GM12874 (cell line): ENCODE results near the gene NLRP2B.

Source experiments
- CTCF ChIP-seq: IDR thresholded peaks from 2 replicates; pipeline ENCODE4 v1.5.1; 2011; ENCODE audit warnings: low read depth, mild to moderate bottlenecking, control low read depth, low read length, moderate library complexity; ENCODE audit not compliant: insufficient read depth

NLRP2B gene

GRCh38 chrX:57680160-57680559 lies at the start of gene NLRP2B:
Gene NLRP2B, minus strand, starts transcription at chrX:57680260.
- TF ChIP-seq CTCF, result no peak

- no peak for TF ChIP-seq CTCF
These were observed 1.3 kb upstream of the NLRP2B start for GRCh38 chrX:57681341-57681740.

- no peak for TF ChIP-seq CTCF
These were observed 1.2 kb downstream of the NLRP2B start for GRCh38 chrX:57678686-57679428.

GRCh38 chrX:57677132-57677858 lies 2.8 kb downstream of the NLRP2B start:
- TF ChIP-seq CTCF, result no peak

- no peak for TF ChIP-seq CTCF
These were observed 4.7 kb downstream of the NLRP2B start for GRCh38 chrX:57675320-57675719.

GRCh38 chrX:57674861-57675260 lies 5.2 kb downstream of the NLRP2B start:
- TF ChIP-seq CTCF, result no peak

- no peak for TF ChIP-seq CTCF
These were observed 10.1 kb downstream of the NLRP2B start for GRCh38 chrX:57669961-57670360.
